NOMO-1 (cell line): ENCODE results near the gene SSTR3.

Experiments used
- DNase-seq, 2 experiments: peaks; one replicate each; lab custom pipeline; 2025; ENCODE audit not compliant: unreplicated experiment in 2 of 2; lab: John Stamatoyannopoulos, UW

Gene SSTR3

GRCh38 chr22:37154925-37155712 is 57.2 kb downstream of the SSTR3 start:
- no peak for DNase-seq
